ENCODE results near the gene CWC25. TPM values are rescaled to one million over a fixed set of nuclear protein-coding genes. Genes with fewer than 3 reads are reported as not detected.

The CWC25 gene
- total and polyA plus RNA-seq, 2 of the 13 experiments (the other 11 are each of a cell fraction or from before 2014, with no cell fraction given): 15.6 to 22.7 TPM

GRCh38 chr17:38824899-38825761, at the start of gene CWC25 (continued):
- peak; percentile 92 for TF ChIP-seq ZNF691 (CRISPR knock-in tag; IDR thresholded peaks at IDR 0.05; ENCODE audit: borderline replicate concordance, low read depth)
- peak; percentile 50; the same call in 1 of the 2 replicates for TF ChIP-seq ZFP41 (CRISPR knock-in tag; IDR thresholded peaks at IDR 0.05; ENCODE audit: borderline replicate concordance)
- TF ChIP-seq ZNF766 (CRISPR knock-in tag; IDR thresholded peaks at IDR 0.05; ENCODE audit: borderline replicate concordance): no peak; the same call in 1 of the 2 replicates
- peak; percentile 100 for TF ChIP-seq CREB1 (IDR thresholded peaks at IDR 0.05)
- TF ChIP-seq CREB1 (CRISPR knock-in tag; IDR thresholded peaks at IDR 0.05): peak; percentile 100
- TF ChIP-seq GLI4 (CRISPR knock-in tag; IDR thresholded peaks at IDR 0.05; ENCODE audit: borderline replicate concordance): peak; percentile 93; the same call in 1 of the 2 replicates
- TF ChIP-seq ZNF235 (CRISPR knock-in tag; IDR thresholded peaks at IDR 0.05; ENCODE audit: borderline replicate concordance): peak; percentile 97; the same call in 1 of the 2 replicates
- TF ChIP-seq ZMYM3 (CRISPR knock-in tag; IDR thresholded peaks at IDR 0.05): peak; percentile 79; the same call in 1 of the 2 replicates
- peak; percentile 99 for TF ChIP-seq HCFC1 (IDR thresholded peaks at IDR 0.05; ENCODE audit: low read depth, low read length)
- TF ChIP-seq TERF1 (CRISPR knock-in tag; IDR thresholded peaks at IDR 0.05): no peak
- peak; percentile 63; the same call in 1 of the 2 replicates for TF ChIP-seq ZBTB49 (CRISPR knock-in tag; IDR thresholded peaks at IDR 0.05; ENCODE audit: borderline replicate concordance)
- peak; percentile 46 for TF ChIP-seq SIX1 (CRISPR knock-in tag; IDR thresholded peaks at IDR 0.05; ENCODE audit: borderline replicate concordance)
- TF ChIP-seq ZNF800 (CRISPR knock-in tag; IDR thresholded peaks at IDR 0.05): no peak; the same call in 1 of the 2 replicates
- no peak for TF ChIP-seq FIP1L1 (IDR thresholded peaks at IDR 0.05; ENCODE audit: borderline replicate concordance, insufficient read depth, low read depth, low read length)
- TF ChIP-seq ZNF883 (CRISPR knock-in tag; IDR thresholded peaks at IDR 0.05; ENCODE audit: not compliant biosample characterization): peak; percentile 94
- peak; percentile 76; the same call in 1 of the 2 replicates for TF ChIP-seq TOE1 (CRISPR knock-in tag; IDR thresholded peaks at IDR 0.05)

All from HepG2 (cell line).